DMS114 treated with DMSO at 0.1 percent for 48 hours (cell line): ENCODE data around the gene ZNF554.
"Not testable (repeated sequence)": the region's sequence is repeated elsewhere in the genome, so short reads cannot be mapped to it uniquely, and the experiment has no call there.

ENCODE experiments used
- DNase-seq: peaks from one replicate; lab custom pipeline; 2025; ENCODE audit not compliant: unreplicated experiment; lab: John Stamatoyannopoulos, UW

Gene ZNF554

DNA sequence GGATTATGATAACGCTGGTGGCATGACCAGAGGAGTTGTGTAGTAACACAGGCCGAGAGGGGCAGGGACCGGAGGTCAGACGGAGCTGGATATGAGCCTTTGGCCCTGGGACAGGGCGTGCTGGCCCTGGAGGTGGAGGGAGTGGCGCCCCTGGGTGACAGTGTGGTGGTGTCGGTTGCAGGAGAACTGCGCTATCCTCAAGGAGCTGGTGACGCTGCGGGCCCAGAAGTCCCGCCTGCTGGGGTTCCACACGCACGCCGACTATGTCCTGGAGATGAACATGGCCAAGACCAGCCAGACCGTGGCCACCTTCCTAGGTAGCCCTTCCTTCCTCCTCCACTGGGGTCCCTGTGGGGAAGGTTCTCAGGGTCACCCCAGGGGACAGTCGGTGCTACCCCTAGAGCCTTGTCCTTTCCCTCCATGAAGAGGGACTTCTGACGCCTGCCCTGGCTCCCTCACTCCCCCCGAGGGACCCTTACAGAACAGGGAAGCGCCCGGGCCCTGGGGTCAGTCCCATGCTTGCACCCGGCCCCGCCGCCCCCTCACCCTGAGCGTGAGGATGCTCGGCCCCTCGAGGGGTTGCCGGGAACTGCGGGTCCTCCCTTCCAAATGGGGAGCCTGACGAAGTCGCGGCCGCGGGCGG lies 12.8 kb upstream of the ZNF554 start:
- no peak for DNase-seq

DNA sequence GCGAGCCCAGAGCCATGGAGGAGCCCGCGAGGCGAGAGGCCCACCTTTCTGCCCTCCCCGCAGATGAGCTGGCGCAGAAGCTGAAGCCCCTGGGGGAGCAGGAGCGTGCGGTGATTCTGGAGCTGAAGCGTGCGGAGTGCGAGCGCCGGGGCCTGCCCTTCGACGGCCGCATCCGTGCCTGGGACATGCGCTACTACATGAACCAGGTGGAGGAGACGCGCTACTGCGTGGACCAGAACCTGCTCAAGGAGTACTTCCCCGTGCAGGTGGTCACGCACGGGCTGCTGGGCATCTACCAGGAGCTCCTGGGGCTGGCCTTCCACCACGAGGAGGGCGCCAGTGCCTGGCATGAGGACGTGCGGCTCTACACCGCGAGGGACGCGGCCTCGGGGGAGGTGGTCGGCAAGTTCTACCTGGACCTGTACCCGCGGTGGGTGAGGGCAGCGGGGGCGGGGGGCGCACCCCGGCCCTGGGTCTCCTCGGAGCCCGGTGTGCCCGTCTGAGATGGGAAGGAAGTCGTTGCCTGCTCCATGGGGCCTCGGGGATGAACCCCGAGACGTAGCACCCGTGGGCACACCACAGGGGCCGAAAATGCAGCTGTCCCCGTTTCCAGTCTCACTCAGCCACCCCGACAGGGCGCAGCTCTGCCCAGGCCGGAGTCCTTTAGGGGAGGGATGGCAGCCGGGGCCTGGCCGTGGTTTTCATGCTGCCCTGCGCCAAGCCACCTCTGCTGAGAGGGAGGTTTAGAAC lies 12.1 kb upstream of the ZNF554 start:
- no peak for DNase-seq

DNA sequence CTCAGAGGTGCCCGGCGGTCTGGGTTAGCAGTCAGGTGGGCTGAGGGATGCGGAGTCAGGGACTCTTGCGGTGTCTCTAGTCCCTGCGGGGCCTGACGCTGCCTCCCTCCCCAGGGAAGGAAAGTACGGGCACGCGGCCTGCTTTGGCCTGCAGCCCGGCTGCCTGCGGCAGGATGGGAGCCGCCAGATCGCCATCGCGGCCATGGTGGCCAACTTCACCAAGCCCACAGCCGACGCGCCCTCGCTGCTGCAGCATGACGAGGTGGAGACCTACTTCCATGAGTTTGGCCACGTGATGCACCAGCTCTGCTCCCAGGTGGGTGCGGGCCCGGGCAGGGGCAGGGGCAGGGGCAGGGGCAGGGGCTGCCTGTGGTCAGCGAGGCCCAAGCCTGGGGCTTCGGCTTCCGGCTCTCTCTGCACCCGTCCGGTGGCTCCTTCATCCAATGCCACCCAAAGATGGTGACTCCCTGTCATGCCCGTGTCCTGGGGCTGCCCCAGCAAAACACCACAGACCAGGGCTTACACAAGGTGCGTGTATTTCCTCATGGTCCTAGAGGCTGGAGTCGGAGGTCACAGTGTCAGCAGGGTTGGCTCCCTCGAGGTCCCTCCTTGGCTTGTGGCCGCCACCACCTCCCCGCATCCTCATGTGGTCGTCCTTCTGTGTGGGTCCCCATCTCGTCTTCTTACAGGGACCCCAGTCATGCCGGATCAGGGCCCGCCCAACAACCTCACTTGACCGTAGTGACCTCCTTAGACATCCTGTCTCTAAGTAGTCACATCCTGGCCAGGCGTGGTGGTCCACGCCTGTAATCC lies 11.3 kb upstream of the ZNF554 start:
- no peak for DNase-seq

DNA sequence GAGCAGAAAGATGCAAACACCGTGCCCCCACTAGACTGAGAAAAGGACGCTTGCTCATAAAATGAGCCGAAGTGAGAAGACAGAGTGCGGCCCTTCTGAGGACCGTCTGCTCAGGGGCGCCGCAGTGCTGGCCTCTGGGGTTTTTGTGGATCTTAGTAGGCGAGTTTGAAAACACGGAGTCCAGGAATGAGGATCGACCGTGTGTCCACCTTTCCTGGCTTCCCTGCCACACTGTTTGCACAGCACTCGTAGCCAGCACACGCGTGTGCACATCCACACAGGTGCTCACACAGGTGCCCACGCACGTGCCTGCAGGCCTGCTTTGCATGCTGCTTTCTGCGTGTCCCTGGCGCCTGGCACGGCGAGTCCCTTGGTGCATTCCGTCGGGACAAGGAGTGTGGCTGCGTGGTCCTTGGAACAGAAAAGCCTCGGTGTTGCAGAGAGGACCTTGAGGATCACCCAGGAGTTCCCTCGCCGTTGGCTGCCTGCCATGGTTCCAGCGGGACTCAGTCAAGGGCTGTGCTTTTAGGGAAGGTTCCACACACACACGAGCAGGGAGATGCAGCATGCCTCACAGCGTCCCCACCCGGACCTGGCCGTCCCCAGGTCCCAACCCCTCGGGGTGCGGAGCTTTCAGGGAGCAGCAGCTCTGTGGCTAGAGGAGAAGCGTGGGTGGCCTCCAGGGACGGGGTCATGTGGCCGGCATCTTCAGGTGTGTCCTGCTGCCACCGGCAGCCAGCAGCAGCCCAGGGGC lies 10.1 kb upstream of the ZNF554 start:
- no peak for DNase-seq

DNA sequence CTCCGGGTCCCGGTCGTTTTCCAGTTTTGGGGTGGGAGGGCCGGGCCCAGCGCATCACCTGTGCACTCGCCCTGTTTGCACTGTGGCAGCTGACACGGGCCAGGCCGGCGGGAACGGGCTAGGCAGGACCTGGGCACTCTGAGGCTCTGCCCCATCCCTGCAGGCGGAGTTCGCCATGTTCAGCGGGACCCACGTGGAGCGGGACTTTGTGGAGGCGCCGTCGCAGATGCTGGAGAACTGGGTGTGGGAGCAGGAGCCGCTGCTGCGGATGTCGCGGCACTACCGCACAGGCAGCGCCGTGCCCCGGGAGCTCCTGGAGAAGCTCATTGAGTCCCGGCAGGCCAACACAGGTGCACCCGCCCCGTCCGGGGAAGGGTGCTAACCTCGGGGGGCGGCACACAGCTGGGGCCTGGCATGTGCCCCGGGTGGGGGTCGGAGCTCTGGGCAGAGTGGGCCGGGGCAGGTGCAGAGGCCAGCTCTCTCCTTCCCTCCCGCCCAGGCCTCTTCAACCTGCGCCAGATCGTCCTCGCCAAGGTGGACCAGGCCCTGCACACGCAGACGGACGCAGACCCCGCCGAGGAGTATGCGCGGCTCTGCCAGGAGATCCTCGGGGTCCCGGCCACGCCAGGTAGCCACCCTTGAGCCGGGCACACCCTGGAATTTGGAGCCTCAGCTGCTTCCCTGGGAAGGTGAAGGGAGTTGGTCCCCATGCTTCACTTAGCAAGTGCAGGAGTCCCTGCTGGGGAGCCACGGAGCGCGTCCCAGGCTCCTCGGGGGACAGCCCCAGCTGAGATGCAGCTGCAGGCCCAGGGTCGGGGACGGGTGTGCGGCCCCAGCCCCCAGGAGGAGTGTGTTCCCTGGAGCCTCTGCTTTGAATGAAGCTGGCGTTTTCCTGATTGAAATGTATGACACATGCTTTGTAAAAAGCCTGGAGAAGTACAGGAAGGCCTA lies 9.3 kb upstream of the ZNF554 start:
- no peak for DNase-seq

DNA sequence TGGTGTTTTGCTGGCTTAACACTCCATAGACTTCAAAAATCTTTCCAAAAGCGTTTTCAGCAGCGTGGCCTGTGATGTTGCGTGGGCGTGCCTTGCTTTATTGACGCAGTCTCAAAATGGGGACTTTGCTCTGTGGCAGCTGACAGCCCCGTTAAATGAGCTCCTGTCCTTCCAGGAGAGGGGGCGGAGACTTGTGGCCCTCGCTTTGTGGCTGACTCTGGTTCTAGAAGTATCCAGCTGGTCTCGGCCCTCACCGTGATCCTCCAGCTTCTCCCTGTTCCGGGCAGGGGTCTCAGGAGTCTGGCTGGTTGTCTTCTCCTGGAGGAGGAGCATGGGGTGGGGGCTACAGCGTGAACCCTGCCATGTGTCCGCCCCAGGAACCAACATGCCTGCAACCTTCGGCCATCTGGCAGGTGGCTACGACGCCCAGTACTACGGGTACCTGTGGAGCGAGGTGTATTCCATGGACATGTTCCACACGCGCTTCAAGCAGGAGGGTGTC lies 8.4 kb upstream of the ZNF554 start:
- no peak for DNase-seq

DNA sequence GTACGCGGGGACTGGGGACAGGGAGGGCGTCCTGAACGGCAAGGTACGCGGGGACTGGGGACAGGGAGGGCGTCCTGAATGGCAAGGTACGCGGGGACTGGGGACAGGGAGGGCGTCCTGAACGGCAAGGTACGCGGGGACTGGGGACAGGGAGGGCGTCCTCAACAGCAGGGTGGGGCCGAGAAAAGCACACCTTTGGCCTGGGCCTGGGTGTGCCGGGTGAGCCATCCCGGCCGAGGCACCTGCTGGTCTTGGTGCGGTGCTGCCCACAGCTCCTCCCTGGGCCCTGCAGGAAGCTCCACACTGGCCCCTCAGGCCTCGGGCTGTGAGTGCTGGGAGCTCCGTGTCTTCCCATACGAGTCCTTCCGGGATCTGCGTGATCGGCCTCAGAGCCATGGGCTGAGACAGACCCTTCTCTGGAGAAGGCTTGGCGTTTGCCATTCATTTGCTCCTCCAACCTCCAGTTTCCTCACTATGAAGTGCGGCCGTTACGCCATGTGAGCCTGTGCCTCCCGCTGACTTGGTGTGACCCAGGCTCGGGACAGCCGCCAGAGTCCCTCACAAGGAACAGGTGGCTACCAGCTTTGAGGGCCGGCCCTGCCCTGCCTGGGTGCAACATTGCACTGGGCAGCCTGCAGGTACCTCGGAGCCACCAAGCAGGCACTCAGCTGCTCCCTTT lies 7.8 kb upstream of the ZNF554 start:
- no peak for DNase-seq

DNA sequence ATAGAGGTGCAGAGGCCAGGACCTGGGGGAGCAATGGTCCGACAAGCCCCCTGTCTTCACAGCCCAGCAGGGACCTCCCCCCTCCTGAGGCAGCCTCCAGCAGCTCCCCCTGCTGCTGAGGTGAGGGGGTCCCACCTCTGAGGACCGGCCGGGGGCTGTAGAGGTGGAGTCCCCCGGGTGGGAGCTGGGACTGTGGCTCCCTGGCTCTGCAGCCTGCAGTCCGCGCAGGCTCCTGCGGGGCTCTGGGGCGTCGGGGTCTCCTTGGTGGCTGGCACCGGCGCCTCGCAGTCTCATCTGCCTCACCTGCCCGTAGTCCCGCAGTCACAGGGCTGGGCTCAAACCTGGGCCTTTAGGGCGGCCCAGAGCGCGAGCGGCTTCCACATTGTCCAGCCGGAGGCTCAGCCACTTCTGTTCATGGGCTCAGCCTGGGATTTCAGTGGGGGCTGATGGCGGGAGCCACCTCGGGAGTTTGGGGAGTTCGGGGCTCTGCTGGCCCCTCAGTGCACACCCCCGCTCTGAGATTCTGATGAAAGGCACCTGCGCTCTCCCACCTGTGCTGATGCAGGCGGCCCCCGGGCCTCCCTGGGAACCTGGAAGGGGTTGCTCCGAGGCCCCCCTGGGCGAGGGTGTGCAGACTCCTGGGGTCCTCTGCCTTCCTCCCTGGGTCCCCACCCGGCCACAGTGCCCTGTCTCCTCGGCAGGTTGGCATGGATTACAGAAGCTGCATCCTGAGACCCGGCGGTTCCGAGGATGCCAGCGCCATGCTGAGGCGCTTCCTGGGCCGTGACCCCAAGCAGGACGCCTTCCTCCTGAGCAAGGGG lies 7.0 kb upstream of the ZNF554 start:
- DNase-seq, result no peak

DNA sequence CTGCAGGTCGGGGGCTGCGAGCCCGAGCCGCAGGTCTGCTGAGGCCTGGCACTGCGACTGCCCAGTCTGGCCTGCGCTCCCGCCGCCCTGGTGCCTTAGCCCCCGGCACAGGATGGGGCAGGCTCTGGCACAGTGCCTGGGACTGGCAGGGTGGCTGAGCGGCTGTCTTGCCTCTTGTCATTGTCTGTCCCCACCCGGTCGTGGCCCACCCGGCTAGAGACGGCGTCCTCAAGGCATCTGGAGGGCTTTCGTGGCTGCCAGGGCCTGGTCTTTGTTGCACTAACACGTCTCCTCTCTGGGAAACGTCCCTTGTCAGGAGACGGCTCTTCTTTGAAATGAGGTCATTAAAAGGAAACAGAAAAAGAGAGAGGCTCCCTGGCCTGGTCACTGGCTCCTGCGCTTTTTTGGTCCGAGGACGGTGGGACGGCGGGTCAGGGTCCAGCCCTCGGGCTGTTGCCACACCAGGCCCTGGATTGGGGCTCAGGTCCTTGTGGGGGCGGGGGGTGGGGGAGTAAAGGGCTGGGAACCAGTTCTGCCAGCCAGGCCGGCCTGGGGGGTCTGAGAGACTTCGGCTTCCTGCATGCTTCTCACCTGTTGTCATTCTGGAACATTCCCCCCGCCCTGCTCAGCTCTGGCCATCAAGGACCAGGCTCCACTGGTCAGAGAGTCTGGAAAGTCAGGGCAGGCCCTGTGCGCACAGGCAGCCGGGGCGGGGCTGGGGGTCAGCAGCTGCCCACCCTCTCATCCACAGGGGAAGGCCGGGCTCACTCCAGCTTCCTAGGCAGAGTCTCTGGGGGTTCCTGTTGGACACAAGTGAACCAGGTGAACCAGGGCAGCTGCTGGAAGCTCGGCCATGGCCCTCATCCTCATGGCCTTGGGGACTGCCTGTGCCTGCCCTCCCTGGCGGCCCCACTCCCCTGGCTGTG lies 6.2 kb upstream of the ZNF554 start:
- no peak for DNase-seq

DNA sequence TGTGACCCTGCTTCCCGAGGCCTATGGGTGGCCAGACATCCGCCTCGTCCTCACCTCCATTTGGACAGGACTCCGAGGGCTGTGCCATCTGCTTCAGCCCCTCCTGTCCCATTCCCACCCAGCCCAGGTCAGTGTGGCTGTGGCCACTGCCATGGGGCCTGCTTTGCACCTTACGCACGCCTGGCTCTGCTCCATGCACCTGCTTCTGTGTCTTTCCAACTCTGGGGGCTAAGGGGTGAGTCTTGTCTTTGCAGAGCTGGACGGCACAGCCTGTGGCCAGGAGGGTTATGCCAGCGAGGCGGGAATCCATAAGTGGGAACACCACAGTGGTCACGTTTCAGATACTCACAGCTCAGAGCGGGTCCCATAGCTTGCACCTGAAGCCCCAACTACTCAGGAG lies 5.2 kb upstream of the ZNF554 start:
- DNase-seq, result no peak

DNA sequence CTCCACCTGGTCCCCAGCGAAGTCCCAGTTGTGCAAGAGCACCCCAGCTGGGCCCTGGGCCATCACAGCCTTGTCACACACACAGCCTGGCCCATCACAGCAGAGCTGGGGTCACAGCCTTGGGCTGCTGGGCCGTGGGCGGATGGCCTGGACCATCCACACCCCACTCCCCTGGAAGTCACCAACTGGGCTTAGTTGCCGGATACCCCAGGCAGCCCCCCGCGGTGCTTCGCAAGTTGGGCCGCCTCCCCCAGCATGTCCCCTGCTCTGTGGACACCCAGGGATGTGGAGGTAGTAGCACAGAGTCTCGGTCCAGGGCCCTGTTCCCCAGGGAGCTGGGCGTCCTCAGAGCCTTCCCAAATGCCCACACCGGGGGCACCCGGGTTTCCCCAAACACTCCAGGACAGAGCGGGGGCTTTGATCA lies 4.5 kb upstream of the ZNF554 start:
- DNase-seq, result no peak

DNA sequence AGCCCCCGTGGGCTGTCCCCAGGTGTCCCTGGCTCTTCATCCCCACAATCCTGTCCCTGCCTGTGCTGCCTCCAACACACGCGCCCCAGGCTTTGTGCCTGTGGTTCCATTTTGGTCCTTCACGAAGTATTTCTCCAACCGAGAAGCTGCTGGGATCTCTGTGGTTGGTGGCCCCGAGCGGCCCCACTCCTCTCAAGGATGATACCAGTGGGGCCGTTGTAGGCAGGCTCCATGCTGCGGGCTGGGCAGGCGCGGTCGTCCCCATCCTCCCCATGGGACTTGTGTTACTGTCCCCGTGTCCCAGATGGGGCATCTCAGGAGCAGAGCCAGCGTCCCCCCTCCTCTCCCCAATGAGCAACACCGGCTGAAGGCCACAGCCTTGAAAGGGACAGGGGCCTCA lies 3.7 kb upstream of the ZNF554 start:
- DNase-seq, result no peak

DNA sequence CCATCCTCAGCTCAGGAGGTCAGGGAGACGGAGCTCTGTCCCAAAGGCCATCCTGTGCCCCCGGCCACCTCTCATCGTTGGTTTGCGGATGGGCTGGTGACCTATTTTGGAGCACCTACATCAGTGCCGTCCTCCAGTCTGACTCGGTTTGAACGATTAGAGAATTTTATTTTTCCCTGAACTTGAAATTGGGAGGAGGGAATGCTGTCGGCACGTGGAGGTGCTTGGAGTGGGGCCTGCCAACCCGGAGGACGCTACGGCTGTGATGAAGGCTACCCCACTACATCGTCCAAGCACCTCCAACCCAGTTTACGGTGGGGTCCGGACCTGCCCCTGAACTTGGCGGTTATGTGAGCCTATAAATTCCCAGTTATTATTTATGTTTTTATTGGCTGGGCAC lies 3.0 kb upstream of the ZNF554 start:
- DNase-seq, result no peak

DNA sequence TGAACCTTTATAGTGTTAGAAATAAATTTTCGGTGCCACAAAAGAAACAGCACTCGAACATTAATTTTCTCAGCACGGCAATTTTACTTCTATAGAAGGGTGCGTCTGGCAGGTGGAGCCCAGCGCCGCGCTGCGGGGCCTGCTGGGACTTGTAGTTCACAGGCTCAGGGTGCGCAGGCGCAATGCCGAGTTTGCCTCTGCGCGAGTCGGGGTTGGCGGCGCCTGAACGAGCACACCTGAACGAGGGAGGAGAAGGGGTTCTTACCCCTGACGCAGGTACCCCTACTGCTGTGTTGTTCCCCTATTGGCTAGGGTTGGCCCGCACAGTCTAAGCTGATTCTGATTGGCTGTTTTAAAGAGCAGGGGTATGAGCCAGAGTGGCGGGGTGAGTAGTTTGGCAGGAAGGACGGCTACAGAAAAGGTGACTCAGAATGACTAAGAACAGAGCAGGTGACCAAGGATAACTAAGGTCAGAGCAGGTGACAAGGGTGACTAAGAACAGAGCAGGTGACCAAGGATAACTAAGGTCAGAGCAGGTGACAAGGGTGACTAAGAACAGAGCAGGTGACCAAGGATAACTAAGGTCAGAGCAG lies 2.3 kb upstream of the ZNF554 start:
- DNase-seq, result not testable (repeated sequence)

DNA sequence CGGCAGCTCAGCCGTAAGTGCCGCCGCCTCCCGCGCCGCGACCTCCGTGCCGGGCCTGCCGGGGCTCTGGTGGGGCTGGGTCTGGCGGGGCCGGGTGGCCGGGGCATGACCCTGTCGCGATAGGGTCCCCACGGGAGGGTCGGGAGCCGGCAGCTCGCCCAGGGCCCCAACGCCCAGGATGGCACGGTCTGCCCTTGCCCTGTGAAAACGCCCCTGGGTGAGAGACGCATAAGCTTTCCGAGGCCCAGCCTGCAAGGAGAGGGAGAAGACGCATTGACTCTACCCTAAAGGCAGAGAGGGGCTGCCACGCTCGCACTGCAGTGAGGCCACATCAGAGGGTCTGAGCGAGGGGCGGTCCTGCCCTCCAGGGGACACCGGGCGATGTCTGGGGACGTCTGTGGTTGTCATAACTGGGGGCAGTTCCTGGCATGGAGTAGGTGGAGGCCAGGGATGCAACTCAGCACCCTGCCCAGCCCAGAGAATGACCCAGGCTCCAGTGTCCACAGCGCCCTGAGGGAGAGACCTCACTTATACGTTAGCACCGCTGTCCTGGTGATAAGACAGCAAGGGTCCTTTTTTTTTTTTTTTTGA lies 539 bp downstream of the ZNF554 start:
- no peak for DNase-seq

DNA sequence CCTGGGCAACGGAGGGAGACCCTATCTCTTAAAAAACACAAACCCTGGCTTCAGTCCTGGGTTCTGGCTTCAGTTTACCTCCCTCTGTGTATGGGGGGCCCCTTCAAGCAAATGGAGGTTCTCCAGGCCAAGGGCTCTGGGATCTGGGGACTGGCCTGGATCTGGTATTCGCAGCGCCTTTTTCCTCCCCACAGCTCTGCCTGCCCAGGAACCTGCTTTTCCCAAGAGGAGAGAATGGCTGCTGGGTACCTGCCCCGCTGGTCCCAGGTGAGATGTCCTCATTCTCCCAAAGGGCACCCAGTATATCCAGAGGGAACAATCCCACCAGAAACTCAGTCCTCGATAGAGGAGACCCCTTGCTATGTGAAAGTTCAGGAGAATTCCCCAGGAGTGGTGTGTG lies 3.2 kb downstream of the ZNF554 start:
- no peak for DNase-seq

DNA sequence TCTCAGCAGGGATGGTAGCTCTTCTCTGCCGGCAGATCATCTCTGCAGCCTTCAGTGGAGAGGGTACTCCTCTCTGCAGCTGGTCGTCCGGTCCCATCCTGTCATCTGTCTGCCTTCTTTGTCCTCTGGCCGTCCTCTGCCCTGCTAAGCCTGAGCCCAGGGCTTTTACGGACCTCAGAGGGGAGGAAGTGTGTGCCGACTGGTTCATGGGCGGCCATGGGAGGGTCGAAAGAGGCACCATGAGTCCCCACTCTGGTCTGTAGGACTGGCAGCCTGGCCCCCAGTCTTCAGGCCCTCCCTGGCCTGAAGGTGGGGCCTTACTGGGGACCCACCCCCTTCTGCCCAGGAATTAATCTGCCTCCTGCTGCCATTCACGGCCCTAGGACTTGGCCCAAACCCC lies 4.0 kb downstream of the ZNF554 start:
- no peak for DNase-seq
